B cell (primary cell): ENCODE data around the gene CDC34. TPM values are rescaled to one million over a fixed set of nuclear protein-coding genes. Genes with fewer than 3 reads are reported as not detected.

Experiments
- ATAC-seq: fragments of 200-7000 bp; cut with Tn5 transposase; one replicate; pipeline ENCODE4 v1.10.0; 2021; ENCODE audit warnings: low read depth, mild to moderate bottlenecking, moderate number of reproducible peaks, moderate library complexity
- CTCF ChIA-PET: fragments of 350-600 bp; sonication (Branson Sonifier 250); formaldehyde crosslinking; loops from one replicate; lab custom pipeline; 2021; ENCODE audit warnings: antibody characterized with exemption, inconsistent platforms; lab: Charles Lee
- POLR2A ChIA-PET: fragments of 350-600 bp; sonication (Branson Sonifier 250); formaldehyde crosslinking; loops from one replicate; lab custom pipeline; 2021; ENCODE audit warnings: antibody characterized with exemption; lab: Charles Lee
- DNase-seq: peaks from one replicate; pipeline ENCODE4 v3.0.0; 2013
- H2AFZ ChIP-seq: 2 replicates; pipeline ENCODE4 v1.6.1; 2012; ENCODE audit warnings: mild to moderate bottlenecking, low read depth, low read length; ENCODE audit not compliant: insufficient read depth, poor library complexity, severe bottlenecking
- H3K27ac ChIP-seq, 2 donors: 1 replicate in 1 of 2; 2 replicates in 1 of 2; pipeline ENCODE4 v1.5.1; 2012 to 2013; ENCODE audit warnings: low read length in 2 of 2, mild to moderate bottlenecking in 2 of 2, moderate library complexity in 1 of 2
- H3K27me3 ChIP-seq, 4 experiments: fragments of 200-600 bp in 1 of 4; sonication (generic) in 1 of 4; replicated peaks in 1 of 4; 1 replicate in 2 of 4; 2 replicates in 2 of 4; pipeline versions ENCODE4 v1.6.1 to v1.7.0; 2013 to 2016; ENCODE audit warnings: low read length in 3 of 4, mild to moderate bottlenecking in 2 of 4, mixed read lengths in 1 of 4, moderate library complexity in 1 of 4; ENCODE audit not compliant: insufficient read depth in 4 of 4, control insufficient read depth in 3 of 4; ENCODE audit errors: control extremely low read depth in 1 of 4
- H3K36me3 ChIP-seq, 2 experiments: replicated peaks in 1 of 2; 1 replicate in 1 of 2; 2 replicates in 1 of 2; pipeline versions ENCODE4 v1.6.1 to v1.7.1; 2013; ENCODE audit warnings: low read length in 1 of 2; ENCODE audit not compliant: insufficient read depth in 2 of 2, control insufficient read depth in 1 of 2; ENCODE audit errors: control extremely low read depth in 1 of 2, extremely low read depth in 1 of 2
- H3K4me1 ChIP-seq, 2 donors: fragments of 200-600 bp in 1 of 2; sonication (generic) in 1 of 2; 1 replicate in 1 of 2; 2 replicates in 1 of 2; pipeline versions ENCODE4 v1.5.1 to v1.6.1; 2013 to 2017; ENCODE audit warnings: low read length in 2 of 2; ENCODE audit not compliant: control insufficient read depth in 2 of 2, insufficient read depth in 2 of 2
- H3K4me2 ChIP-seq: replicated peaks from 2 replicates; pipeline ENCODE3; 2012; ENCODE audit warnings: mild to moderate bottlenecking, low read depth, low read length; ENCODE audit not compliant: poor library complexity, severe bottlenecking
- H3K4me3 ChIP-seq, 5 experiments: fragments of 200-600 bp in 1 of 5; sonication (generic) in 1 of 5; 1 replicate in 3 of 5; 2 replicates in 2 of 5; pipeline versions ENCODE4 v1.5.1 to v1.7.0; 2011 to 2016; ENCODE audit warnings: low read length in 4 of 5, mild to moderate bottlenecking in 4 of 5, low read depth in 2 of 5, control low read depth in 1 of 5, moderate library complexity in 1 of 5; ENCODE audit not compliant: insufficient read depth in 1 of 5; ENCODE audit errors: control extremely low read depth in 1 of 5, extremely low read depth in 1 of 5
- H3K79me2 ChIP-seq: fragments of 200-600 bp; sonication (generic); one replicate; pipeline ENCODE4 v1.6.0; 2016; ENCODE audit warnings: low read length; ENCODE audit not compliant: control insufficient read depth, insufficient read depth
- H3K9ac ChIP-seq: fragments of 200-600 bp; sonication (generic); 2 replicates; pipeline ENCODE4 v1.6.1; 2017; ENCODE audit warnings: mild to moderate bottlenecking, low read length, moderate library complexity
- H3K9me3 ChIP-seq, 3 donors: one replicate each; pipeline versions ENCODE4 v1.6.1 to v1.7.1; 2013; ENCODE audit warnings: low read length in 2 of 3; ENCODE audit not compliant: control insufficient read depth in 2 of 3, insufficient read depth in 1 of 3; ENCODE audit errors: control extremely low read depth in 1 of 3
- H4K20me1 ChIP-seq: 2 replicates; pipeline ENCODE4 v1.6.0; 2012; ENCODE audit warnings: mild to moderate bottlenecking, low read length; ENCODE audit not compliant: insufficient read depth, control insufficient read depth, poor library complexity, severe bottlenecking
- H3K27ac Mint-ChIP-seq: one replicate; pipeline ENCODE4 v1.8.0; 2021; ENCODE audit warnings: mixed read lengths
- H3K27me3 Mint-ChIP-seq: one replicate; pipeline ENCODE4 v1.8.0; 2021; ENCODE audit warnings: mixed read lengths
- H3K4me1 Mint-ChIP-seq: one replicate; pipeline ENCODE4 v1.8.0; 2021; ENCODE audit warnings: mixed read lengths
- H3K4me3 Mint-ChIP-seq: one replicate; pipeline ENCODE4 v1.8.0; 2021; ENCODE audit warnings: mixed read lengths
- H3K9me3 Mint-ChIP-seq: one replicate; pipeline ENCODE4 v1.8.0; 2022; ENCODE audit warnings: mixed read lengths; ENCODE audit not compliant: insufficient read depth
- CTCF ChIP-seq: fragments of 200-600 bp; IDR thresholded peaks from one replicate; pipeline ENCODE4 v1.8.0; 2022; ENCODE audit warnings: antibody characterized with exemption, mild to moderate bottlenecking
- EZH2 ChIP-seq: IDR thresholded peaks from 2 replicates; pipeline ENCODE4 v1.6.1; 2012; ENCODE audit warnings: borderline replicate concordance, low read depth, mild to moderate bottlenecking, moderate library complexity, low read length; ENCODE audit not compliant: insufficient read depth, poor library complexity, severe bottlenecking
- WGBS: methylation state at CpG from one replicate; pipeline ENCODE4 v1.1.5; 2013; ENCODE audit warnings: missing lambda C conversion rate; ENCODE audit not compliant: insufficient coverage; 5-methylcytosine and 5-hydroxymethylcytosine counted together
- intact Hi-C: fragments of 100-400 bp; cut with micrococcal nuclease; formaldehyde crosslinking; loops from one replicate; pipeline ENCODE4 v1.10.0; 2022
- polyA plus RNA-seq: library from polyadenylated mRNA; depleted of rRNA; stranded (reverse); fragments of >200 nt; gene quantifications from 2 replicates; pipeline ENCODE4 v1.2.3, GENCODE V29; 2012
- total RNA-seq, 2 donors: library from RNA; stranded (reverse); fragments of 120-200 nt in 1 of 2; gene quantifications; 1 replicate in 1 of 2; 2 replicates in 1 of 2; pipeline versions ENCODE4 v1.2.3 to v1.2.4, GENCODE V29; 2013 to 2022

The CDC34 gene
- total and polyA plus RNA-seq, 2 donors (not counting 1 experiment from before 2014, with no cell fraction given), result 26.9 to 28.4 TPM

GRCh38 chr19:533364-534058, 2.0 kb downstream of the CDC34 start:
- Histone ChIP-seq H3K27me3 (no peaks in the 10 kb centered on the region), H3K27ac (no peak overlapping the region), H3K4me3 (peak overlapping the region in 3 of 5 experiments; percentile 68 to 79 (median 75)), H3K36me3 (peaks cover 0 to 23% of the 10 kb centered on the region in 2 experiments), H2AFZ (peak overlapping the region; percentile 69), H3K4me2 (peak overlapping the region; percentile 100), H3K4me1 (peaks cover 12 to 25% of the 10 kb centered on the region in 2 donors), H3K79me2 (peaks cover 47% of the 10 kb centered on the region), H3K9ac (peak overlapping the region; percentile 80), H3K9me3 (peaks cover 0 to 7% (median 0%) of the 10 kb centered on the region in 3 donors), H4K20me1 (peaks cover 49% of the 10 kb centered on the region)
- H3K27ac Mint-ChIP-seq, result no peak overlapping the region
- DNase-seq, result no peak
- intact Hi-C loops, result no loop called here
- H3K4me3 Mint-ChIP-seq, result peak overlapping the region; percentile 79
- H3K27me3 Mint-ChIP-seq, result peaks cover under 1% of the 10 kb centered on the region
- ChIA-PET POLR2A (no interaction called here), CTCF (interaction anchor here (0.5 kb wide), 1 partner anchor 1622 kb away, joined by 3 read pairs; no protein-coding TSS in a partner anchor)
- WGBS, result 69% methylated on average over 25 of the region's 25 CpGs
- peaks cover 13% of the 10 kb centered on the region for H3K4me1 Mint-ChIP-seq
- ATAC-seq, result no peak
- no peaks in the 10 kb centered on the region for H3K9me3 Mint-ChIP-seq
- no peak for TF ChIP-seq EZH2
- no peak for TF ChIP-seq CTCF

- ATAC-seq (no peak), DNase-seq (no peak)
- Histone ChIP-seq H3K36me3 (peaks cover 0 to 23% of the 10 kb centered on the region in 2 experiments), H3K4me1 (peaks cover 12 to 25% of the 10 kb centered on the region in 2 donors), H4K20me1 (peaks cover 54% of the 10 kb centered on the region), H2AFZ (no peak overlapping the region), H3K9me3 (peaks cover 0 to 3% (median 0%) of the 10 kb centered on the region in 3 donors), H3K4me3 (no peak overlapping the region), H3K9ac (no peak overlapping the region), H3K27me3 (no peaks in the 10 kb centered on the region), H3K4me2 (no peak overlapping the region), H3K27ac (no peak overlapping the region), H3K79me2 (peaks cover 47% of the 10 kb centered on the region)
- intact Hi-C loops, result no loop called here
- no peaks in the 10 kb centered on the region for H3K27me3 Mint-ChIP-seq
- peaks cover 13% of the 10 kb centered on the region for H3K4me1 Mint-ChIP-seq
- peak overlapping the region; percentile 79 for H3K4me3 Mint-ChIP-seq
- 88% methylated on average over 9 of the region's 14 CpGs for WGBS
- POLR2A ChIA-PET, result no interaction called here
- CTCF ChIA-PET, result no interaction called here
- TF ChIP-seq CTCF (no peak), EZH2 (no peak)
- no peaks in the 10 kb centered on the region for H3K9me3 Mint-ChIP-seq
- no peak overlapping the region for H3K27ac Mint-ChIP-seq
Observed at GRCh38 chr19:534088-534487, 2.5 kb downstream of the CDC34 start.
